ENCODE results near the gene MAP4K4. TPM values are rescaled to one million over a fixed set of nuclear protein-coding genes. Genes with fewer than 3 reads are reported as not detected.

Gene MAP4K4
- total and polyA plus RNA-seq, 2 of the 4 experiments (the other 2 are of a cell fraction): 89.4 to 124 TPM

- POLR2A ChIA-PET (ENCODE audit: unreplicated experiment): no interaction called here
Observed at GRCh38 chr2:101930019-101930418, 232.5 kb downstream of the MAP4K4 start.

More at GRCh38 chr2:101930019-101930418, 232.5 kb downstream of the MAP4K4 start:
- dilution Hi-C loops (cut with HindIII; ENCODE audit: low sequenced_read_pairs, unreplicated experiment) (no loop called here), intact Hi-C loops (cut with micrococcal nuclease) (no loop called here), in situ Hi-C loops (cut with MboI; ENCODE audit: low sequenced_read_pairs) (no loop called here)
- ATAC-seq (ENCODE audit: low read depth): no peak
- no peaks in the 10 kb centered on the region for H3K4me1 ChIP-seq (ENCODE audit: control insufficient read depth, insufficient read depth, low read length)
- H3K4me2 ChIP-seq (ENCODE audit: low read depth, low read length): no peak overlapping the region
- H3K9ac ChIP-seq (ENCODE audit: low read depth, low read length): no peak overlapping the region
- H2AK5ac ChIP-seq (ENCODE audit: low read depth, low read length): no peak overlapping the region
- DNase-seq: no peak
- H4K8ac ChIP-seq (ENCODE audit: low read depth in 2 of 2, low read length in 2 of 2): no peak overlapping the region
- H2BK15ac ChIP-seq (ENCODE audit: low read depth, low read length): no peak overlapping the region
- H4K5ac ChIP-seq (ENCODE audit: low read depth, low read length): no peak overlapping the region
- no peaks in the 10 kb centered on the region for H3K9me1 ChIP-seq (ENCODE audit: insufficient read depth, low read length)
- no peak overlapping the region for H3K27ac ChIP-seq (ENCODE audit: insufficient read depth, low read length)
- H2BK20ac ChIP-seq (ENCODE audit: low read depth, low read length): no peak overlapping the region
- no peak overlapping the region for H2BK120ac ChIP-seq (ENCODE audit: low read depth, low read length)
- no peak overlapping the region for H3K56ac ChIP-seq (ENCODE audit: extremely low read depth, insufficient read depth, low read length)
- BruUV-seq (replicated peaks): no TSS peak
- H4K91ac ChIP-seq (ENCODE audit: insufficient read depth, low read depth, low read length): no peak overlapping the region
- H2AK9ac ChIP-seq (replicated peaks; ENCODE audit: low read depth, low read length, poor library complexity): no peak overlapping the region
- H3K18ac ChIP-seq (ENCODE audit: low read depth, low read length): no peak overlapping the region
- no peaks in the 10 kb centered on the region for H3K36me3 ChIP-seq (ENCODE audit: control insufficient read depth, insufficient read depth, low read length)
- WGBS, 2 experiments (ENCODE audit: extremely low coverage in 2 of 2, insufficient read length in 1 of 2): no CpG with 5 or more reads among the region's 3 CpGs
- no peak overlapping the region for H2AFZ ChIP-seq (replicated peaks; ENCODE audit: low read length, poor library complexity)
- no peak overlapping the region for H3K14ac ChIP-seq (replicated peaks; ENCODE audit: low read depth, low read length)
- H3K23ac ChIP-seq (ENCODE audit: low read depth, low read length): no peak overlapping the region
- no peak overlapping the region for H2BK5ac ChIP-seq (ENCODE audit: low read depth, low read length, poor library complexity, severe bottlenecking)
- H3K9me3 ChIP-seq (ENCODE audit: control insufficient read depth, insufficient read depth, low read length): peaks cover 7% of the 10 kb centered on the region; the same call in 1 of the 2 replicates
- H3K27me3 ChIP-seq (ENCODE audit: control insufficient read depth, insufficient read depth, low read length): peaks cover 9% of the 10 kb centered on the region
- no peaks in the 10 kb centered on the region for H4K20me1 ChIP-seq (ENCODE audit: insufficient read depth, low read length)
- H3K79me1 ChIP-seq (ENCODE audit: low read depth in 1 of 2, low read length in 2 of 2): no peaks in the 10 kb centered on the region
- no peak for TF ChIP-seq POLR2A (IDR thresholded peaks at IDR 0.05; ENCODE audit: low read depth, low read length)
- TF ChIP-seq FOS (IDR thresholded peaks at IDR 0.05; ENCODE audit: low read depth, low read length): no peak
- TF ChIP-seq BHLHE40 (IDR thresholded peaks at IDR 0.05; ENCODE audit: low read depth, low read length): no peak
- no peak for TF ChIP-seq RAD21 (IDR thresholded peaks at IDR 0.05; ENCODE audit: low read length)
- H3K4me3 ChIP-seq (ENCODE audit: insufficient read depth, low read depth, low read length): no peak overlapping the region
- H3K4ac ChIP-seq (ENCODE audit: low read depth, low read length): no peak overlapping the region
- CTCF ChIA-PET: no interaction called here
